Neuronal stem cell (in vitro differentiated cells): Measurements from ENCODE around the gene ENTHD1.

Experiments
- DNase-seq: peaks from one replicate; pipeline ENCODE4 v3.0.0-alpha.2; 2013; ENCODE audit warnings: low spot score
- H2AFZ ChIP-seq: one replicate; pipeline ENCODE4 v1.6.1; 2013; ENCODE audit warnings: mild to moderate bottlenecking, low read length, inconsistent platforms
- H2AK5ac ChIP-seq: 2 replicates; pipeline ENCODE4 v1.6.1; 2013; ENCODE audit warnings: low read depth, mild to moderate bottlenecking, inconsistent platforms, low read length, moderate library complexity, mixed read lengths
- H2BK120ac ChIP-seq: 2 replicates; pipeline ENCODE4 v1.6.1; 2013; ENCODE audit warnings: low read depth, mild to moderate bottlenecking, inconsistent platforms, low read length, moderate library complexity, mixed read lengths
- H2BK12ac ChIP-seq: one replicate; pipeline ENCODE4 v1.6.1; 2013; ENCODE audit warnings: low read length, inconsistent platforms
- H2BK15ac ChIP-seq: 2 replicates; pipeline ENCODE4 v1.6.1; 2013; ENCODE audit warnings: mild to moderate bottlenecking, low read length, inconsistent platforms, mixed read lengths
- H2BK5ac ChIP-seq: one replicate; pipeline ENCODE4 v1.6.1; 2013; ENCODE audit warnings: inconsistent platforms, mild to moderate bottlenecking, low read length, moderate library complexity
- H3K14ac ChIP-seq: one replicate; pipeline ENCODE4 v1.6.1; 2013; ENCODE audit warnings: low read length, inconsistent platforms
- H3K18ac ChIP-seq: 2 replicates; pipeline ENCODE4 v1.6.1; 2013; ENCODE audit warnings: low read length, inconsistent platforms
- H3K23ac ChIP-seq: 2 replicates; pipeline ENCODE4 v1.6.1; 2013; ENCODE audit warnings: low read depth, mild to moderate bottlenecking, mixed read lengths, low read length, inconsistent platforms; ENCODE audit not compliant: poor library complexity
- H3K27ac ChIP-seq: replicated peaks from 3 replicates; pipeline ENCODE4 v1.5.1; 2013; ENCODE audit warnings: low read length, inconsistent platforms
- H3K27me3 ChIP-seq, 3 experiments: 2 replicates each; pipeline ENCODE4 v1.6.1; 2013; ENCODE audit warnings: low read length in 3 of 3, mild to moderate bottlenecking in 2 of 3, inconsistent platforms in 1 of 3, low read depth in 1 of 3, mixed read lengths in 1 of 3, moderate library complexity in 1 of 3; ENCODE audit not compliant: control insufficient read depth in 3 of 3, insufficient read depth in 3 of 3
- H3K36me3 ChIP-seq, 2 donors: replicated peaks in 1 of 2; 2 replicates each; pipeline ENCODE4 v1.6.1; 2013; ENCODE audit warnings: low read length in 2 of 2; ENCODE audit not compliant: control insufficient read depth in 2 of 2, insufficient read depth in 2 of 2
- H3K4ac ChIP-seq: 2 replicates; pipeline ENCODE4 v1.6.1; 2013; ENCODE audit warnings: inconsistent platforms, mild to moderate bottlenecking, low read length, moderate library complexity
- H3K4me1 ChIP-seq, 2 donors: 1 replicate in 1 of 2; 2 replicates in 1 of 2; pipeline ENCODE4 v1.6.1; 2013; ENCODE audit warnings: low read length in 2 of 2, low read depth in 1 of 2; ENCODE audit not compliant: control insufficient read depth in 2 of 2, insufficient read depth in 1 of 2
- H3K4me2 ChIP-seq: one replicate; pipeline ENCODE4 v1.6.1; 2013; ENCODE audit warnings: mild to moderate bottlenecking, low read length, inconsistent platforms; ENCODE audit not compliant: insufficient read depth, poor library complexity, severe bottlenecking
- H3K4me3 ChIP-seq, 2 donors: 2 replicates each; pipeline ENCODE4 v1.5.1; 2013; ENCODE audit warnings: low read length in 2 of 2, mild to moderate bottlenecking in 2 of 2, inconsistent platforms in 1 of 2, moderate library complexity in 1 of 2
- H3K79me1 ChIP-seq: one replicate; pipeline ENCODE4 v1.6.1; 2013; ENCODE audit warnings: low read depth, mild to moderate bottlenecking, inconsistent platforms, low read length, moderate library complexity
- H3K9ac ChIP-seq: one replicate; pipeline ENCODE4 v1.6.1; 2013; ENCODE audit warnings: mild to moderate bottlenecking, low read depth, low read length, inconsistent platforms; ENCODE audit not compliant: poor library complexity
- H3K9me3 ChIP-seq, 2 donors: replicated peaks in 1 of 2; 2 replicates each; pipeline versions ENCODE3 to v1.6.1; 2013; ENCODE audit warnings: low read length in 2 of 2, mild to moderate bottlenecking in 2 of 2, inconsistent platforms in 1 of 2, low read depth in 1 of 2, mixed read lengths in 1 of 2, moderate library complexity in 1 of 2; ENCODE audit not compliant: control insufficient read depth in 2 of 2, insufficient read depth in 1 of 2
- H4K8ac ChIP-seq: one replicate; pipeline ENCODE4 v1.6.1; 2013; ENCODE audit warnings: low read depth, mild to moderate bottlenecking, inconsistent platforms, low read length, moderate library complexity
- H4K91ac ChIP-seq: one replicate; pipeline ENCODE4 v1.6.1; 2013; ENCODE audit warnings: low read length, low read depth, mild to moderate bottlenecking, inconsistent platforms; ENCODE audit not compliant: poor library complexity
- WGBS, 2 donors: extraction: QIAGEN DNeasy Blood & Tissue Kit; methylation state at CpG; one replicate each; pipeline ENCODE4 v1.1.7; 2013; ENCODE audit warnings: missing lambda C conversion rate in 2 of 2, mixed read lengths in 1 of 2; ENCODE audit not compliant: insufficient read length in 2 of 2, insufficient replicate concordance in 1 of 2; ENCODE audit errors: extremely low coverage in 2 of 2; 5-methylcytosine and 5-hydroxymethylcytosine counted together

Gene ENTHD1

GRCh38 chr22:39932918-39933649 is 39.5 kb upstream of the ENTHD1 start:
- Histone ChIP-seq H2BK120ac (no peak overlapping the region), H3K4ac (no peak overlapping the region), H3K27me3 (peaks cover 0 to 18% (median 3%) of the 10 kb centered on the region in 3 experiments), H3K9me3 (no peaks in the 10 kb centered on the region), H3K9ac (no peak overlapping the region), H3K79me1 (no peaks in the 10 kb centered on the region), H3K4me2 (no peak overlapping the region), H3K4me1 (peaks cover 0 to 12% of the 10 kb centered on the region in 2 donors), H3K14ac (no peak overlapping the region), H3K27ac (no peak overlapping the region), H4K8ac (no peak overlapping the region), H3K4me3 (no peak overlapping the region), H2BK12ac (no peak overlapping the region), H2BK5ac (no peak overlapping the region), H4K91ac (no peak overlapping the region), H2BK15ac (no peak overlapping the region), H3K23ac (no peak overlapping the region), H3K18ac (no peak overlapping the region), H2AFZ (no peak overlapping the region), H3K36me3 (no peaks in the 10 kb centered on the region), H2AK5ac (no peak overlapping the region)
- DNase-seq, result peak; percentile 69
- WGBS, 2 donors, result no CpG with 5 or more reads among the region's 7 CpGs

GRCh38 chr22:39932166-39932565 is 38.6 kb upstream of the ENTHD1 start:
- no peak for DNase-seq
- H3K27me3 ChIP-seq, result peaks cover 0 to 20% (median 3%) of the 10 kb centered on the region in 3 experiments

GRCh38 chr22:39931251-39931650 is 37.7 kb upstream of the ENTHD1 start:
- Histone ChIP-seq H3K27ac (no peak overlapping the region), H3K4me3 (no peak overlapping the region), H3K4me1 (peaks cover 0 to 12% of the 10 kb centered on the region in 2 donors), H2BK5ac (no peak overlapping the region), H4K91ac (no peak overlapping the region), H3K79me1 (no peaks in the 10 kb centered on the region), H3K14ac (no peak overlapping the region), H3K27me3 (peaks cover 0 to 14% (median 3%) of the 10 kb centered on the region in 3 experiments), H3K23ac (no peak overlapping the region), H3K9ac (no peak overlapping the region), H3K4ac (no peak overlapping the region), H2BK15ac (no peak overlapping the region), H3K4me2 (no peak overlapping the region), H2BK120ac (no peak overlapping the region), H3K36me3 (no peaks in the 10 kb centered on the region), H2AFZ (no peak overlapping the region), H3K9me3 (no peaks in the 10 kb centered on the region), H2AK5ac (no peak overlapping the region), H4K8ac (no peak overlapping the region), H3K18ac (no peak overlapping the region), H2BK12ac (no peak overlapping the region)
- DNase-seq, result no peak
- WGBS, 2 donors, result no CpG with 5 or more reads among the region's 2 CpGs

More at GRCh38 chr22:39932166-39932565, 38.6 kb upstream of the ENTHD1 start:
- H3K23ac ChIP-seq, result no peak overlapping the region
- no peak overlapping the region for H3K9ac ChIP-seq
- peaks cover 0 to 12% of the 10 kb centered on the region in 2 donors for H3K4me1 ChIP-seq
- no peak overlapping the region for H2BK120ac ChIP-seq
- no peaks in the 10 kb centered on the region for H3K36me3 ChIP-seq
- no peak overlapping the region for H4K8ac ChIP-seq
- no peak overlapping the region for H3K4ac ChIP-seq
- H3K27ac ChIP-seq, result no peak overlapping the region
- WGBS, 2 donors, result no CpG with 5 or more reads among the region's 2 CpGs
- H3K4me2 ChIP-seq, result no peak overlapping the region
- no peak overlapping the region for H3K18ac ChIP-seq
- no peak overlapping the region for H2BK15ac ChIP-seq
- H2AK5ac ChIP-seq, result no peak overlapping the region
- H3K4me3 ChIP-seq, result no peak overlapping the region
- no peak overlapping the region for H2AFZ ChIP-seq
- no peaks in the 10 kb centered on the region for H3K9me3 ChIP-seq
- no peak overlapping the region for H2BK5ac ChIP-seq
- no peaks in the 10 kb centered on the region for H3K79me1 ChIP-seq
- no peak overlapping the region for H4K91ac ChIP-seq
- no peak overlapping the region for H2BK12ac ChIP-seq
- H3K14ac ChIP-seq, result no peak overlapping the region

- H3K23ac ChIP-seq, result no peak overlapping the region
- H3K18ac ChIP-seq, result no peak overlapping the region
- H2BK120ac ChIP-seq, result no peak overlapping the region
- H3K27ac ChIP-seq, result no peak overlapping the region
- WGBS, 2 donors, result no CpG with 5 or more reads among the region's 4 CpGs
- no peaks in the 10 kb centered on the region for H3K9me3 ChIP-seq
- no peak overlapping the region for H2BK15ac ChIP-seq
- no peak overlapping the region for H2AK5ac ChIP-seq
- DNase-seq, result no peak
- no peak overlapping the region for H4K91ac ChIP-seq
- no peak overlapping the region for H3K9ac ChIP-seq
- no peak overlapping the region for H3K14ac ChIP-seq
- H3K4me3 ChIP-seq, result no peak overlapping the region
- no peak overlapping the region for H3K4me2 ChIP-seq
- peaks cover 0 to 5% of the 10 kb centered on the region in 2 donors for H3K4me1 ChIP-seq
- no peak overlapping the region for H2BK5ac ChIP-seq
- no peaks in the 10 kb centered on the region for H3K36me3 ChIP-seq
- H2AFZ ChIP-seq, result no peak overlapping the region
- H2BK12ac ChIP-seq, result no peak overlapping the region
- H4K8ac ChIP-seq, result no peak overlapping the region
- no peak overlapping the region for H3K4ac ChIP-seq
- H3K79me1 ChIP-seq, result no peaks in the 10 kb centered on the region
- peaks cover 0 to 5% (median 3%) of the 10 kb centered on the region in 3 experiments for H3K27me3 ChIP-seq
Observed at GRCh38 chr22:39928536-39929520, 35.3 kb upstream of the ENTHD1 start.
